Adipocyte (in vitro differentiated cells): ENCODE data around the gene NRXN3.

Experiments used
- DNase-seq: peaks from one replicate; pipeline ENCODE4 v3.0.0-alpha.2; 2015; ENCODE audit warnings: low read depth
- H3K27me3 ChIP-seq: replicated peaks from 2 replicates; pipeline ENCODE4 v1.7.0; 2013; ENCODE audit warnings: mild to moderate bottlenecking, low read length, moderate library complexity; ENCODE audit not compliant: control insufficient read depth, insufficient read depth
- H3K36me3 ChIP-seq: 2 replicates; pipeline ENCODE4 v1.7.0; 2013; ENCODE audit warnings: low read length, mild to moderate bottlenecking, moderate library complexity; ENCODE audit not compliant: control insufficient read depth, insufficient read depth, severe bottlenecking
- H3K4me1 ChIP-seq: 2 replicates; pipeline ENCODE4 v1.7.0; 2013; ENCODE audit warnings: mild to moderate bottlenecking, low read length, moderate library complexity; ENCODE audit not compliant: control insufficient read depth, insufficient read depth
- H3K4me3 ChIP-seq: 2 replicates; pipeline ENCODE4 v1.7.0; 2013; ENCODE audit warnings: mild to moderate bottlenecking, low read length, moderate library complexity
- H3K9ac ChIP-seq: 2 replicates; pipeline ENCODE4 v1.7.0; 2013; ENCODE audit warnings: mild to moderate bottlenecking, low read length, moderate library complexity
- H3K9me3 ChIP-seq: 2 replicates; pipeline ENCODE4 v1.7.0; 2013; ENCODE audit warnings: mild to moderate bottlenecking, low read length, moderate library complexity; ENCODE audit not compliant: control insufficient read depth

The NRXN3 gene

DNA sequence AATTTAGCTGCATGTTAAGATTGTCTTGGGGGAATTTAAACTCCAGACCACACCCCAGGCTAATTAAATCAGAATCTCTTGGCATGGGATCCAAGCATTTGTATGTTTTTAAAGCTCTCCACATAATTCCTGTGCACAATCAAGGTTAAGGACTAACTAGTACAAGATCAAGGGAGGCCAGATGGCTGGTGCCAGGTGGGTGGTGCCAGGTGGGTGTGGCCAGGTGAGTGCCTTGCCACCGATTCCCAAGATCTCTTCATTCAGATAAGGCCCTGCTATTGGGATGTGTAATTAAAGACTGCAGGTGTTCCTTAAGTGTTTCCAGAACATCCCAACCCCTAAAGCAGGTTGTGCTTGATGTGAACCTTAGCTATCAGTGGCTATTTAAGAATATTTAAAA, 75.1 kb downstream of the NRXN3 start:
- peaks cover 18% of the 10 kb centered on the region for H3K27me3 ChIP-seq
- no peak overlapping the region for H3K4me3 ChIP-seq
- no peaks in the 10 kb centered on the region for H3K4me1 ChIP-seq
- no peaks in the 10 kb centered on the region for H3K36me3 ChIP-seq
- H3K9me3 ChIP-seq = no peaks in the 10 kb centered on the region
- no peak for DNase-seq
- H3K9ac ChIP-seq = no peak overlapping the region

DNA sequence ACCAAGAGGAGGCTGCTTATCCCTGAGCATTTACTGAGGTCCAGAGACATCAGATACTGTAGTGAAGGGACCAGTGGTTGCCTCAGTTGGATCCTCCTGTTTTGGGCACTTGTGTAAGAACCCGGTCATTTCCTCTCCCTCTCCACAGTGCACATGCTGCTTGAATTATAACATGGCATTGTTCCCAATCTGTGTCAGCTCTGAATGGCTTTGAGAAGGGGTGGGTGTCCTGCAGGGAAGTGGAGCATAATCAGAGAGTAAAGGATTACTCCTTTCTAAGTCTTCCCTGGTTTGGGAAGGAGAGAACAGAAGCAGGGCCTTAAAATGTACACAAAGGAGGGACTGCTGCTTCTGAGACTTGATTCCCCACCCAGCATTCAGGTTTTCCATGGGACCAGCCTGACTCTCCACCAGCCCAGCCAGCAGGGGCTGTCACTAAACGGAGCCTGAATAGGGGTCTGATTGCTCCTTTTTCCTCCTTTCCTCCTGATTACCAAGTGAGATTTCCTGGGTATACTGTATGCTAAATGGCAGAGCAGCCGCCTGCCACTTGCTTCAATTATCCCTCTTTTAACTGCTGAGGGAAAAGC, 78.4 kb downstream of the NRXN3 start:
- DNase-seq = no peak
- no peak overlapping the region for H3K9ac ChIP-seq
- H3K4me1 ChIP-seq = no peaks in the 10 kb centered on the region
- H3K27me3 ChIP-seq = peaks cover 21% of the 10 kb centered on the region
- H3K36me3 ChIP-seq = no peaks in the 10 kb centered on the region
- no peaks in the 10 kb centered on the region for H3K9me3 ChIP-seq
- H3K4me3 ChIP-seq = no peak overlapping the region

DNA sequence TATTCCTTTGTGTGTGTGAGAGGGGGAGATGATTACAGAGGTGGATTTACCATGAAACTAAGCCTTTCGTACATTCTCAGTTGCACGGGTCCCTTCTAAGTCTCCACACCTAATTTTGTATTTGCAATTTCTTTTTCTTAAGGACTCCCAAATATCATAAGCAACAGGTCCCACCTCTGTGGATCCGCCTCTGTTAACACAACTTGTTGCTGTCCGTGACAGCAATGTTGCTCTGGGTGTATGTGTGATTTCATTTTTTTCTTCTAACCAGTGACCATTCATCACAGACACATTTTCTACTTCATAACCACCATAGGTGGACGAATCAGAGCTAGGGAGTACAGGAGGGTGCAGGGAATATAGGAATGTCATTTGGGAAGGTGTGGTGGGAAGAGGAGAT, 81.1 kb downstream of the NRXN3 start:
- Histone ChIP-seq H3K27me3 (peaks cover 17% of the 10 kb centered on the region), H3K36me3 (no peaks in the 10 kb centered on the region), H3K9ac (no peak overlapping the region), H3K4me1 (no peaks in the 10 kb centered on the region), H3K4me3 (no peak overlapping the region), H3K9me3 (no peaks in the 10 kb centered on the region)
- no peak for DNase-seq

DNA sequence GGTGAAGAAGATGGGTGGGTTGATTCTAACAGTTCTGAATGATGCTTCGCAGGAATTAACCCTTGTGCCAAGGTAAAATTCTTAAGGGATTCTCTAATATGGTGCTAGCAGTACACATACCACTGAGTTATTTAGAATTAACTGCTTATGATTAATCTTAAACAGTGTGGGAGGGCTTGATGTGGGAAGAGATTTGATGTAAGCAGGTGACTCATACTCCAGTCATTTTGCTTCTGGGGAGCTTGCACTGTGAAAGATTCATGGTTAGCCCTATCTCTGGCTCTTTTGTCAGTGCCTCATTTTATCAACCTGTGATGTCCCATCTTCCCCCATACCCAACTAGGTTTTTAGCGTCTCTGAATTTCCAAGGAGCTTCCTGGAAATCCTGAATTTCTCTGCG, 83.8 kb downstream of the NRXN3 start:
- no peak overlapping the region for H3K9ac ChIP-seq
- H3K9me3 ChIP-seq = no peaks in the 10 kb centered on the region
- no peak overlapping the region for H3K4me3 ChIP-seq
- no peak for DNase-seq
- no peaks in the 10 kb centered on the region for H3K4me1 ChIP-seq
- no peaks in the 10 kb centered on the region for H3K36me3 ChIP-seq
- H3K27me3 ChIP-seq = peaks cover 28% of the 10 kb centered on the region

DNA sequence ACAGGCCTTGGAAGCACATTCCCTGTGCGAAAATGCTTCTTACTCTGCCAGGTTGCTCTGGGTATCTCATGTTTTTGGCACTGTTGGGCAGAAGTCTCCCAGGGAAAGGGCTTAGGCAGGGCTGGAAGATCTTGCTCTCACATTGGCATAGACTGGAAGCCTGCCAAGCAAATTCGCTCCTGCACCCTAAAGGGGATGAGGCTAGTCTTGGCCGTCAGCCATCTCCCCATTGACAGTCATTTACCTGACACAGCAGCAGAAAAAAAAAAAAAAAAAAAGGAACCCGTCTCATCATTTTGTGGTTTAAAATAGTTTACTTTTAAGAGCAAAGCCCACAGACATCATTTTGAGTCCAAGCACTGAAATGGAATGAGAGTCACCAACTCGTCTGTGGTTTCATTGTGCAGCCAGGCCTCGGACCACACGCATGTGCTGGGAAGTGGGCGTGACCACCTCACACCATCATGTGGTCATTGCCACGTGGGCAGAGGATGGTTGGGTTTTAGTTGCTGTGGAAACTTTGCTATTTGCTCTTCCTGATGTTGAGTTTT, 84.8 kb downstream of the NRXN3 start:
- no peak overlapping the region for H3K9ac ChIP-seq
- H3K9me3 ChIP-seq = no peaks in the 10 kb centered on the region
- H3K4me3 ChIP-seq = no peak overlapping the region
- no peaks in the 10 kb centered on the region for H3K4me1 ChIP-seq
- peaks cover 29% of the 10 kb centered on the region for H3K27me3 ChIP-seq
- H3K36me3 ChIP-seq = no peaks in the 10 kb centered on the region
- no peak for DNase-seq

DNA sequence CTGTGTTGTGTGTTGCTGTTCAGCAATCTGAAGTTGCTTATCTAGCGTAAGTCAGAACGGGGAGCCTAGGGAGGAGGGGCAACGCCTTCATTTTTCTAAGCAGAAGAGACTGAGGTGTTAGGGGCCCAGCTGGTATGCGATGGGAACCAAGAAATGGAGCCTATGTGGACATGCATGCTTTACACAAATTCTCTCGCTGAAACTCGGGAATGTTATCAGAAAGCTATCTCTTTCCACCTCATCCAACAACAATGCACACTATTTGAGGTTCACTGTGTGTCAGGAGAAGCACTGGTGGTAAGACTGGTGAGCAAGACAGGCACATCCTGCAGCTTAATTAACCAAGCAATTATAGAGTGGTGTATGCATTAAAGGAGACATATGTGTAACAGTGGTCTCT, 89.7 kb downstream of the NRXN3 start:
- H3K27me3 ChIP-seq = peaks cover 25% of the 10 kb centered on the region
- no peak for DNase-seq
- H3K9me3 ChIP-seq = no peaks in the 10 kb centered on the region
- no peak overlapping the region for H3K4me3 ChIP-seq
- no peaks in the 10 kb centered on the region for H3K4me1 ChIP-seq
- no peak overlapping the region for H3K9ac ChIP-seq
- no peaks in the 10 kb centered on the region for H3K36me3 ChIP-seq

DNA sequence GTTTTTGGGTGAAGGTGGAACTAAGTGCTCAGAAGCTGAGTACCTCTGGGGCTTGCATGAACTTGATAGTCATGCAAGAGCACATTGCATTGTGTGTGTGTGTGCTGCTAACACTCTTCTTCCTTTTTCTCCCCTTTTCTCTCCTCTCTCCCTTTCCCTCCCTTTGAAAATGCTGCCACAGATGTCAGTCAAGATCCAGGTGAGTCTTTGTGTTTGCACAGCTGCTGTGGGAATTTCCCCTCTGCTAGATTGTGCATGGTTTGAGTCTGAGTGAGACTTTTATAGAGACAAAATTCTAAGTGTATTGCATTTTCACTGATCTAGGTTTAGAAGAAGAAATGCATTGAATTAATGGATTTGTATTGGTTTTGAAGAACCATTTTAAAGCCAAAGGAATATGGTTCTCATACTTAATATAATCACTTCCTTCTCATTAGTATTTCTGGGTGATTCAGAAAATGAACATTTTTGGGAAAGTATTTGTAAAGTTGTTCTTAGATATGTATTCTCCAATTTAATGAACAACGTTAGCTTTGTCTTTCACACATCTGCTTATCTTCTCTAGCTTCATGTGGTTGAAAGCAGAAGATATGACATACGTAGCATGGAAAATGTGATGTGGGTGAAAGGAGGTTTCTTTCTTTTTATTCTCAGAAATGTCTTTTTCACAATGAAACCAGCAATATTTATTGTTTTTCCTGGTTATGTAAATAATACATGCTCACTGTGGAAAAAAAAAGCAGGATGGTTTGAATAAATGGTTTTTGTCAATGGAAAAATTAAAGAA, 108.5 kb downstream of the NRXN3 start:
- no peaks in the 10 kb centered on the region for H3K36me3 ChIP-seq
- peaks cover 5% of the 10 kb centered on the region for H3K9me3 ChIP-seq
- H3K4me1 ChIP-seq = no peaks in the 10 kb centered on the region
- peaks cover 6% of the 10 kb centered on the region for H3K27me3 ChIP-seq
- H3K9ac ChIP-seq = no peak overlapping the region
- DNase-seq = no peak
- H3K4me3 ChIP-seq = no peak overlapping the region

DNA sequence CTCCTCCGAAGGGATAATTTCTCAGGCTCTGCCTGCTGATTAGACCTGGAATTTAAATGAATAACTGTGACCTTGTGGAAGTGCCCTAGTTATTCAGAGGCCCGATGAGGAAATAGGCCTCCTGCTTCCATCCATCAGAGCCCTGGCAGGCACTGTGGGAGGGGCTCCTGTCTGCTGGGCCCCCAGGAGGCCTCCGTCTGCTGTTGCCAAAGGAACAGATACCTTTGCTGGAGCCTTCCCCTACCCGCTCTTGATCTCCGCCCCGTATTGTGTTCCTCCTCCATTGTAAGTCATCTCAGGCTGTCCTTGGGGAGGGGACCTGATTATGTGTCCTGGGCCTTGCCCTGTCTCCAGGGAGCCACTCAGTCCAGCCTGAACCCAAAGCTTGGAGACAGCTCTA, 112.3 kb downstream of the NRXN3 start:
- no peaks in the 10 kb centered on the region for H3K27me3 ChIP-seq
- no peak overlapping the region for H3K4me3 ChIP-seq
- no peaks in the 10 kb centered on the region for H3K9me3 ChIP-seq
- no peaks in the 10 kb centered on the region for H3K4me1 ChIP-seq
- no peak overlapping the region for H3K9ac ChIP-seq
- no peak for DNase-seq
- no peaks in the 10 kb centered on the region for H3K36me3 ChIP-seq

DNA sequence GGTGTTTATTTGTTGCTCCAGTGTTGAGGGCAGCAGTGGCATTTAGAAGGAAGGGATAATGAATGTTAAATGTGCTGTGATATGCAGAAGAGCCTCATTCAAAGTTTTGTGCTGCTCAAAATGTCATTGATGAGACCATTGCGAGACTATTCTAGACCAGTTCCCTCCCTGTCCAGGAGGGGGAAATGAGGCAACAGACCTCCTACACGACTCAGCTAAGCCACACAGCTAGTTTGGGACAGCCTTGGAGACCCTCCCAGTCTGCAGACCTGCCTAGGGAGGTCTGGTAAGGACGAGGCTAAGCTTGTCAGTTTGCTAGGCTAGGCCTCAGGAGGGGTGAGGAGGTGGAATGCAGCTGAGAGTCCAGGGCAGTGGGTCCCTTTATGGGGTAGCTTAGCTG, 116.0 kb downstream of the NRXN3 start:
- no peak for DNase-seq
- no peaks in the 10 kb centered on the region for H3K27me3 ChIP-seq
- H3K9ac ChIP-seq = no peak overlapping the region
- H3K4me3 ChIP-seq = no peak overlapping the region
- no peaks in the 10 kb centered on the region for H3K4me1 ChIP-seq
- H3K9me3 ChIP-seq = peaks cover 2% of the 10 kb centered on the region
- no peaks in the 10 kb centered on the region for H3K36me3 ChIP-seq

DNA sequence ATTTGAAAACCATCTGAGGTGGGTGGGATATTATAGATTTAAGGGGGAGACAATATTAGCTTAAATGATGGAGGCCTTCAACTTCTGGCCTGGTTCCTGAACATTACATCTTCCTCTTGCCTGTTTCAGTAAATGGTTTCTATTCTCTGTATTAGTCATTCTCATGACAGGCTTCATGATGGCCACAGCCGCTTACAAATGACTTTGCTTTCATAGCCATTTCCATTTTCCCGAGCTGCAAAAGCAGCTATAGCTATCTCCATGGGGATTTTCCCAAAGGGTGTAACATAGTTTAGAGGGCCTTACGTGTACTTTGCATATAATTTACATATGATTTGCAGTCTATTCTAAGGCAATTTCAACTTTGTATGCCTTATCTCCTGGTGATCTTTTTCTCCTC, 121.8 kb downstream of the NRXN3 start:
- H3K27me3 ChIP-seq = no peaks in the 10 kb centered on the region
- no peaks in the 10 kb centered on the region for H3K4me1 ChIP-seq
- peaks cover 2% of the 10 kb centered on the region for H3K9me3 ChIP-seq
- H3K36me3 ChIP-seq = no peaks in the 10 kb centered on the region
- H3K9ac ChIP-seq = no peak overlapping the region
- no peak for DNase-seq
- no peak overlapping the region for H3K4me3 ChIP-seq

DNA sequence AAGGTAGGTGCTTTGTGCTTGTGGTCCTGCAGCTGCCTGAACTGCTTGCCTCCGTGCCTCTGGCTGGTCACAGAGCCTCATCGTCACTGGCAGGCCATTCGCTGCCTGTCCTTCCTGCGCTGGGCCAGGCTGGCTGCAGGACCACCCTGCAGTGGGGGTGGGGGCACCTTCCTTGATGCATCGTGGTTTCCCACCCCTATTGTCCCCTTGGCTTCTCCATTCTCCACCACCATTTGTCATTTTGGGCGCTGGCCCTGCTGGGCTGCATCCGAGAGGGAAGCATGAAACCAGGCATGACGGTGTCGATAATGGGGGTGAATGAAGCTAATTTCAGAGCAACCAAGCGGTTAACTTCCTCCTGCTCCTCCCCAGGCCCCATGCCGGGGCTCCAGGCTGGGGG, 127.7 kb downstream of the NRXN3 start:
- peaks cover 12% of the 10 kb centered on the region for H3K27me3 ChIP-seq
- no peak for DNase-seq
- no peak overlapping the region for H3K9ac ChIP-seq
- H3K36me3 ChIP-seq = no peaks in the 10 kb centered on the region
- no peaks in the 10 kb centered on the region for H3K4me1 ChIP-seq
- no peaks in the 10 kb centered on the region for H3K9me3 ChIP-seq
- no peak overlapping the region for H3K4me3 ChIP-seq
